ENCODE results near the gene TIAM1.
A peak's percentile ranks its signal among the peaks of the same experiment; 100 is the strongest.

The TIAM1 gene

GRCh38 chr21:31088474-31088751 is 255.6 kb downstream of the TIAM1 start:
- DNase-seq (ENCODE audit: low spot score), result no peak
- Histone ChIP-seq H3K9me3 (ENCODE audit: severe bottlenecking) (no peaks in the 10 kb centered on the region), H3K36me3 (ENCODE audit: low read depth) (no peaks in the 10 kb centered on the region), H3K4me1 (ENCODE audit: insufficient read depth, poor library complexity, severe bottlenecking) (no peaks in the 10 kb centered on the region), H3K4me3 (ENCODE audit: severe bottlenecking) (no peak overlapping the region), H3K27ac (ENCODE audit: poor library complexity, severe bottlenecking) (no peak overlapping the region), H3K27me3 (ENCODE audit: insufficient read depth, poor library complexity, severe bottlenecking) (no peaks in the 10 kb centered on the region)
- peak; percentile 8 for TF ChIP-seq CTCF (IDR thresholded peaks at IDR 0.05; ENCODE audit: poor library complexity, severe bottlenecking)
- no peak for ATAC-seq (ENCODE audit: low read depth)

- no peaks in the 10 kb centered on the region for H3K36me3 ChIP-seq (ENCODE audit: low read depth)
- H3K4me3 ChIP-seq (ENCODE audit: severe bottlenecking), result no peak overlapping the region
- no peak overlapping the region for H3K27ac ChIP-seq (ENCODE audit: poor library complexity, severe bottlenecking)
- no peaks in the 10 kb centered on the region for H3K9me3 ChIP-seq (ENCODE audit: severe bottlenecking)
- H3K4me1 ChIP-seq (ENCODE audit: insufficient read depth, poor library complexity, severe bottlenecking), result no peaks in the 10 kb centered on the region
- TF ChIP-seq CTCF (IDR thresholded peaks at IDR 0.05; ENCODE audit: poor library complexity, severe bottlenecking), result no peak
- ATAC-seq (ENCODE audit: low read depth) (no peak), DNase-seq (ENCODE audit: low spot score) (no peak)
- H3K27me3 ChIP-seq (ENCODE audit: insufficient read depth, poor library complexity, severe bottlenecking), result no peaks in the 10 kb centered on the region
These were observed 256.2 kb downstream of the TIAM1 start for GRCh38 chr21:31087639-31088473.

GRCh38 chr21:31084689-31085088 is 259.4 kb downstream of the TIAM1 start:
- Histone ChIP-seq H3K4me1 (ENCODE audit: insufficient read depth, poor library complexity, severe bottlenecking) (no peaks in the 10 kb centered on the region), H3K36me3 (ENCODE audit: low read depth) (no peaks in the 10 kb centered on the region), H3K27ac (ENCODE audit: poor library complexity, severe bottlenecking) (no peak overlapping the region), H3K9me3 (ENCODE audit: severe bottlenecking) (no peaks in the 10 kb centered on the region), H3K27me3 (ENCODE audit: insufficient read depth, poor library complexity, severe bottlenecking) (no peaks in the 10 kb centered on the region), H3K4me3 (ENCODE audit: severe bottlenecking) (no peak overlapping the region)
- no peak for DNase-seq (ENCODE audit: low spot score)
- no peak for TF ChIP-seq CTCF (IDR thresholded peaks at IDR 0.05; ENCODE audit: poor library complexity, severe bottlenecking)
- ATAC-seq (ENCODE audit: low read depth), result no peak

GRCh38 chr21:31078796-31079195 is 265.3 kb downstream of the TIAM1 start:
- ATAC-seq (ENCODE audit: low read depth) (no peak), DNase-seq (ENCODE audit: low spot score) (no peak)
- no peak overlapping the region for H3K4me3 ChIP-seq (ENCODE audit: severe bottlenecking)
- H3K4me1 ChIP-seq (ENCODE audit: insufficient read depth, poor library complexity, severe bottlenecking), result no peaks in the 10 kb centered on the region
- TF ChIP-seq CTCF (IDR thresholded peaks at IDR 0.05; ENCODE audit: poor library complexity, severe bottlenecking), result no peak
- no peaks in the 10 kb centered on the region for H3K9me3 ChIP-seq (ENCODE audit: severe bottlenecking)
- H3K27me3 ChIP-seq (ENCODE audit: insufficient read depth, poor library complexity, severe bottlenecking), result no peaks in the 10 kb centered on the region
- H3K36me3 ChIP-seq (ENCODE audit: low read depth), result no peaks in the 10 kb centered on the region
- no peak overlapping the region for H3K27ac ChIP-seq (ENCODE audit: poor library complexity, severe bottlenecking)

GRCh38 chr21:31078216-31078615 is 265.8 kb downstream of the TIAM1 start:
- no peaks in the 10 kb centered on the region for H3K4me1 ChIP-seq (ENCODE audit: insufficient read depth, poor library complexity, severe bottlenecking)
- no peaks in the 10 kb centered on the region for H3K36me3 ChIP-seq (ENCODE audit: low read depth)
- H3K9me3 ChIP-seq (ENCODE audit: severe bottlenecking), result no peaks in the 10 kb centered on the region
- no peak for TF ChIP-seq CTCF (IDR thresholded peaks at IDR 0.05; ENCODE audit: poor library complexity, severe bottlenecking)
- no peak overlapping the region for H3K27ac ChIP-seq (ENCODE audit: poor library complexity, severe bottlenecking)
- DNase-seq (ENCODE audit: low spot score) (no peak), ATAC-seq (ENCODE audit: low read depth) (no peak)
- H3K27me3 ChIP-seq (ENCODE audit: insufficient read depth, poor library complexity, severe bottlenecking), result no peaks in the 10 kb centered on the region
- H3K4me3 ChIP-seq (ENCODE audit: severe bottlenecking), result no peak overlapping the region

Data from RWPE2 (cell line).